ENCODE data around the gene SVOP.

Gene SVOP

GRCh38 chr12:108930756-108931155, 90.1 kb downstream of the SVOP start:
- no peak overlapping the region for H3K4me3 ChIP-seq (ENCODE audit: low read depth, low read length)
- DNase-seq (ENCODE audit: low read depth): no peak
- no peak for TF ChIP-seq CTCF (IDR thresholded peaks at IDR 0.05; ENCODE audit: insufficient read depth, low read depth, low read length, missing control alignments)

- H3K4me3 ChIP-seq (ENCODE audit: low read depth, low read length): no peak overlapping the region
- peak; percentile 54 for DNase-seq (ENCODE audit: low read depth)
- no peak for TF ChIP-seq CTCF (IDR thresholded peaks at IDR 0.05; ENCODE audit: insufficient read depth, low read depth, low read length, missing control alignments)
These were observed 90.7 kb downstream of the SVOP start for GRCh38 chr12:108930155-108930554.

GRCh38 chr12:108928695-108929094, 92.2 kb downstream of the SVOP start:
- no peak overlapping the region for H3K4me3 ChIP-seq (ENCODE audit: low read depth, low read length)
- no peak for TF ChIP-seq CTCF (IDR thresholded peaks at IDR 0.05; ENCODE audit: insufficient read depth, low read depth, low read length, missing control alignments)
- DNase-seq (ENCODE audit: low read depth): no peak

- DNase-seq (ENCODE audit: low read depth): no peak
- no peak overlapping the region for H3K4me3 ChIP-seq (ENCODE audit: low read depth, low read length)
- TF ChIP-seq CTCF (IDR thresholded peaks at IDR 0.05; ENCODE audit: insufficient read depth, low read depth, low read length, missing control alignments): no peak
These were observed 98.0 kb downstream of the SVOP start for GRCh38 chr12:108922918-108923317.

GRCh38 chr12:108921946-108922345, 98.9 kb downstream of the SVOP start:
- DNase-seq (ENCODE audit: low read depth): no peak
- TF ChIP-seq CTCF (IDR thresholded peaks at IDR 0.05; ENCODE audit: insufficient read depth, low read depth, low read length, missing control alignments): no peak
- H3K4me3 ChIP-seq (ENCODE audit: low read depth, low read length): no peak overlapping the region

GRCh38 chr12:108918960-108919642, 101.8 kb downstream of the SVOP start:
- DNase-seq (ENCODE audit: low read depth): no peak
- no peak for TF ChIP-seq CTCF (IDR thresholded peaks at IDR 0.05; ENCODE audit: insufficient read depth, low read depth, low read length, missing control alignments)
- H3K4me3 ChIP-seq (ENCODE audit: low read depth, low read length): no peak overlapping the region

GRCh38 chr12:108918206-108918605, 102.7 kb downstream of the SVOP start:
- no peak overlapping the region for H3K4me3 ChIP-seq (ENCODE audit: low read depth, low read length)
- DNase-seq (ENCODE audit: low read depth): no peak
- TF ChIP-seq CTCF (IDR thresholded peaks at IDR 0.05; ENCODE audit: insufficient read depth, low read depth, low read length, missing control alignments): no peak
